SK-N-SH treated with all-trans-retinoic acid at 6 μM for 48 hours (cell line): ENCODE results near the gene CLVS2.

Source experiments
- ATAC-seq: fragments of 200-7000 bp; cut with Tn5 transposase; 3 replicates; pipeline ENCODE4 v1.9.1; 2020; ENCODE audit warnings: mild to moderate bottlenecking, moderate library complexity
- ARNTL ChIP-seq: fragments of 450-650 bp; formaldehyde crosslinking; IDR thresholded peaks from 2 replicates; pipeline ENCODE4 v1.5.0; 2020; ENCODE audit warnings: low read depth, mild to moderate bottlenecking, moderate library complexity, borderline replicate concordance
- BACH2 ChIP-seq: fragments of 250-450 bp; sonication (Bioruptor Pico); IDR thresholded peaks from 2 replicates; pipeline ENCODE4 v1.9.0; 2021; ENCODE audit warnings: mild to moderate bottlenecking, borderline replicate concordance
- CSDC2 ChIP-seq: fragments of 250-450 bp; sonication (Bioruptor Pico); IDR thresholded peaks from 2 replicates; pipeline ENCODE4 v1.5.0; 2020; ENCODE audit warnings: mild to moderate bottlenecking, moderate library complexity
- ESRRG ChIP-seq: fragments of 250-450 bp; sonication (Bioruptor Pico); IDR thresholded peaks from 2 replicates; pipeline ENCODE4 v1.6.1; 2021; ENCODE audit warnings: mild to moderate bottlenecking
- GLIS3 ChIP-seq: fragments of 250-450 bp; sonication (Bioruptor Pico); IDR thresholded peaks from 2 replicates; pipeline ENCODE4 v1.5.0; 2020; ENCODE audit warnings: mild to moderate bottlenecking, moderate library complexity
- ISL1 ChIP-seq: fragments of 250-450 bp; sonication (Bioruptor Pico); IDR thresholded peaks from 2 replicates; pipeline ENCODE4 v2.1.2; 2022; ENCODE audit warnings: mild to moderate bottlenecking, moderate library complexity
- OSR1 ChIP-seq: fragments of 250-450 bp; sonication (Bioruptor Pico); IDR thresholded peaks from 2 replicates; pipeline ENCODE4 v1.8.0; 2022; ENCODE audit warnings: moderate library complexity, mild to moderate bottlenecking, inconsistent platforms
- PPARA ChIP-seq: fragments of 250-450 bp; sonication (Bioruptor Pico); IDR thresholded peaks from 2 replicates; pipeline ENCODE4 v1.5.0; 2020; ENCODE audit warnings: mild to moderate bottlenecking, borderline replicate concordance
- RARB ChIP-seq: fragments of 250-450 bp; sonication (Bioruptor Pico); IDR thresholded peaks from 2 replicates; pipeline ENCODE4 v1.8.0; 2021; ENCODE audit warnings: mild to moderate bottlenecking, moderate library complexity
- SNAI2 ChIP-seq: fragments of 250-450 bp; sonication (Bioruptor Pico); IDR thresholded peaks from 2 replicates; pipeline ENCODE4 v1.5.0; 2020; ENCODE audit warnings: mild to moderate bottlenecking, moderate library complexity
- TCF4 ChIP-seq: fragments of 250-450 bp; sonication (Bioruptor Pico); IDR thresholded peaks from 2 replicates; pipeline ENCODE4 v1.8.0; 2021; ENCODE audit warnings: mild to moderate bottlenecking, moderate library complexity, borderline replicate concordance
- TOX ChIP-seq: fragments of 250-450 bp; sonication (Bioruptor Pico); IDR thresholded peaks from 2 replicates; pipeline ENCODE4 v1.8.0; 2021; ENCODE audit warnings: mild to moderate bottlenecking, moderate library complexity, borderline replicate concordance
- ZC3H10 ChIP-seq: fragments of 250-450 bp; sonication (Bioruptor Pico); IDR thresholded peaks from 2 replicates; pipeline ENCODE4 v1.5.1; 2021; ENCODE audit warnings: mild to moderate bottlenecking, moderate library complexity
- ZFP3 ChIP-seq: fragments of 250-450 bp; sonication (Bioruptor Pico); IDR thresholded peaks from 2 replicates; pipeline ENCODE4 v1.5.0; 2020; ENCODE audit warnings: mild to moderate bottlenecking, moderate library complexity
- ZFP30 ChIP-seq: fragments of 450-650 bp; formaldehyde crosslinking; IDR thresholded peaks from 2 replicates; pipeline ENCODE4 v1.5.0; 2022; ENCODE audit warnings: mild to moderate bottlenecking, moderate library complexity
- ZNF70 ChIP-seq: fragments of 450-650 bp; formaldehyde crosslinking; IDR thresholded peaks from 2 replicates; pipeline ENCODE4 v1.5.0; 2020; ENCODE audit warnings: mild to moderate bottlenecking, moderate library complexity
- ZNF8 ChIP-seq: fragments of 450-650 bp; formaldehyde crosslinking; IDR thresholded peaks from 2 replicates; pipeline ENCODE4 v1.5.0; 2020; ENCODE audit warnings: mild to moderate bottlenecking, moderate library complexity
- TF ChIP-seq, protein P1 (sequence below): fragments of 250-450 bp; sonication (Bioruptor Pico); IDR thresholded peaks from 2 replicates; pipeline ENCODE4 v1.5.0; 2020; ENCODE audit warnings: mild to moderate bottlenecking, moderate library complexity
- TF ChIP-seq, protein P2 (sequence below): fragments of 250-450 bp; sonication (Bioruptor Pico); IDR thresholded peaks from 2 replicates; pipeline ENCODE4 v1.8.0; 2021; ENCODE audit warnings: low read depth, mild to moderate bottlenecking, moderate library complexity, borderline replicate concordance
- TF ChIP-seq, protein P3 (sequence below): fragments of 250-450 bp; sonication (Bioruptor Pico); IDR thresholded peaks from 2 replicates; pipeline ENCODE4 v1.5.1; 2021; ENCODE audit warnings: mild to moderate bottlenecking, moderate library complexity
- TF ChIP-seq, protein P4 (sequence below): fragments of 250-450 bp; sonication (Bioruptor Pico); IDR thresholded peaks from 2 replicates; pipeline ENCODE4 v1.5.1; 2020; ENCODE audit warnings: low read depth, mild to moderate bottlenecking, moderate library complexity

The CLVS2 gene

DNA sequence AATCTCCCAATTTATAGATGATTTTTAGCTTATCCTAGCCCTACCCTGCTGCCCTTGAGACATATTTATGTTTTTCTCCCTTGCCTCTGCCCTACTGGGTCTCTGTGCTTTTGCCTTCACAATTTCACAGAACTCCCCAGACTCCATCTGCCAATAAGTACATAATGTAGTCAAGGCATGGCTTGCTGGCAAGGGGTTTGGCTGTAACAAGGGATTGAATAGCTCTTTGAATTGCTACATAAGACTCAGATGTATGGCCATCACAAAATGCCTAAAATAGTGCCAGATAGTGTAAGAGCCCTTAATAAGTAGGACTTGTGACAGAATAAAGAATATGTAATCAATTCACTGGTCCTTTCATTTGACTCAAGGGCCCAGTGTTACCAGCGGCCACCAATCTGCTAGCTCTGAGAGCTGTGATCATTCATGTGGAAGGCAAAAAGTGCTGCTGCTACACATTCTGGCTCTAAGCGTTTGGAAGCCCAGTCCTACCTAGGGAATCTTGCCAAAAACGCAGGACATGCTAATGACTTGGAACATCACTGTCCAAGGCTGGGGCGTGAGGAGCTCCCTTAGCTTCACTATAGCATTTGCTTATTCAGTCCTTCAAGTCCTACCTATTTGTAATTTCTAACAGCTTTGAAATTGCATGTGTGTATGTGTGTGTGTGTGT, 20.5 kb downstream of the CLVS2 start (continued):
- TF ChIP-seq, protein P1, sequence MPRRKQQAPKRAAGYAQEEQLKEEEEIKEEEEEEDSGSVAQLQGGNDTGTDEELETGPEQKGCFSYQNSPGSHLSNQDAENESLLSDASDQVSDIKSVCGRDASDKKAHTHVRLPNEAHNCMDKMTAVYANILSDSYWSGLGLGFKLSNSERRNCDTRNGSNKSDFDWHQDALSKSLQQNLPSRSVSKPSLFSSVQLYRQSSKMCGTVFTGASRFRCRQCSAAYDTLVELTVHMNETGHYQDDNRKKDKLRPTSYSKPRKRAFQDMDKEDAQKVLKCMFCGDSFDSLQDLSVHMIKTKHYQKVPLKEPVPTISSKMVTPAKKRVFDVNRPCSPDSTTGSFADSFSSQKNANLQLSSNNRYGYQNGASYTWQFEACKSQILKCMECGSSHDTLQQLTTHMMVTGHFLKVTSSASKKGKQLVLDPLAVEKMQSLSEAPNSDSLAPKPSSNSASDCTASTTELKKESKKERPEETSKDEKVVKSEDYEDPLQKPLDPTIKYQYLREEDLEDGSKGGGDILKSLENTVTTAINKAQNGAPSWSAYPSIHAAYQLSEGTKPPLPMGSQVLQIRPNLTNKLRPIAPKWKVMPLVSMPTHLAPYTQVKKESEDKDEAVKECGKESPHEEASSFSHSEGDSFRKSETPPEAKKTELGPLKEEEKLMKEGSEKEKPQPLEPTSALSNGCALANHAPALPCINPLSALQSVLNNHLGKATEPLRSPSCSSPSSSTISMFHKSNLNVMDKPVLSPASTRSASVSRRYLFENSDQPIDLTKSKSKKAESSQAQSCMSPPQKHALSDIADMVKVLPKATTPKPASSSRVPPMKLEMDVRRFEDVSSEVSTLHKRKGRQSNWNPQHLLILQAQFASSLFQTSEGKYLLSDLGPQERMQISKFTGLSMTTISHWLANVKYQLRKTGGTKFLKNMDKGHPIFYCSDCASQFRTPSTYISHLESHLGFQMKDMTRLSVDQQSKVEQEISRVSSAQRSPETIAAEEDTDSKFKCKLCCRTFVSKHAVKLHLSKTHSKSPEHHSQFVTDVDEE (CRISPR knock-in tag), result no peak
- TF ChIP-seq TCF4 (CRISPR knock-in tag) (no peak), SNAI2 (no peak), ISL1 (CRISPR knock-in tag) (no peak)

DNA sequence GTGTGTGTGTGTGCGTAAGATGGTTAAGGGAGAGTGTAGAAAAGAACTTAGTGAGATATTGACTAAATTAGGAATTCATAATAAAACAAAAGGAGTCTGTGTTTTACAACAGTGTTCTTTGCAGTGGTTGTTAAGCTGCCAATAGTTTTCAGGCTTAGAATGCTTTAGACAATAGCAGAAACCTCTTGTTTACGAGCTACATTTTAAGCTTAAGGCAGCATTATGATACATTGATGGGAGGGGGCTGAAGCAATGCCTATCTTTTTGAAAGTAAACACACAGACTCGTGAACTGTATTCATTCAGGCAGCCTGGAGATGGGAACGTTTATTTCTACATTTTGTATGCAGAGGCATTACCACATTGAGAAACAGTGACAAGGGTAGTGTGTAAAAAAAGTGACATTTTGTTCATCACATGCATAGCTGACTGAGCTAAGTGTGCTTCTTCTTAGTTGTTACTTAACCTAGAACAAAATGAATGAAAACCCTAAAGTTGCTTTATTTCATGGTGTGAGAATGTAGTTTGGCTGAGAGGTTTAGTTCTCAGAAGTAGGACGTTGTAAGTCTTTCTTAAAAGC, 21.2 kb downstream of the CLVS2 start:
- TF ChIP-seq ZC3H10 (CRISPR knock-in tag) (no peak), CSDC2 (CRISPR knock-in tag) (no peak), ARNTL (no peak), TOX (CRISPR knock-in tag) (no peak), PPARA (CRISPR knock-in tag) (no peak), SNAI2 (no peak)
- ATAC-seq, result no peak

DNA sequence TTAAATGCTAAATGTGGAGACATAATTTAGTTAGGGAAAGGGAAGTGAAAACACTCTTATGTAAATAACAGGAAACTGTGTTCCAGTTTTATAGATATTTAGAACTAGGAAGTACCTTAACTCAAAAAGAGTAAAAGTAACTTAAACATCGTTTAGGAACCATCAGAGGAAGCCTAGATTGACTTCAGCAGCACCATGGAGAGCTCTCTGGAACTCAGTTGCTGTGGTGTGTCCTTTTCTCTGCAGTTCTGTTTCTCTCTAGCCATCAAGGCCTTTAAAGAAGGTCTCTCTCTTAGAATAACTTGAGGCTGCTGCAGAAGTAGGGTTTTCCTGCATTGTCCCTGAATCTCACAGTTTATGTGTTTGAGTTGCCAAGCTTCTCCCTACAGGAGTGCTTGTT, 26.9 kb downstream of the CLVS2 start:
- no peak for ATAC-seq
- TF ChIP-seq GLIS3 (CRISPR knock-in tag) (no peak), CSDC2 (CRISPR knock-in tag) (no peak), TOX (CRISPR knock-in tag) (no peak), RARB (no peak), ESRRG (CRISPR knock-in tag) (no peak)
- TF ChIP-seq, protein P2, sequence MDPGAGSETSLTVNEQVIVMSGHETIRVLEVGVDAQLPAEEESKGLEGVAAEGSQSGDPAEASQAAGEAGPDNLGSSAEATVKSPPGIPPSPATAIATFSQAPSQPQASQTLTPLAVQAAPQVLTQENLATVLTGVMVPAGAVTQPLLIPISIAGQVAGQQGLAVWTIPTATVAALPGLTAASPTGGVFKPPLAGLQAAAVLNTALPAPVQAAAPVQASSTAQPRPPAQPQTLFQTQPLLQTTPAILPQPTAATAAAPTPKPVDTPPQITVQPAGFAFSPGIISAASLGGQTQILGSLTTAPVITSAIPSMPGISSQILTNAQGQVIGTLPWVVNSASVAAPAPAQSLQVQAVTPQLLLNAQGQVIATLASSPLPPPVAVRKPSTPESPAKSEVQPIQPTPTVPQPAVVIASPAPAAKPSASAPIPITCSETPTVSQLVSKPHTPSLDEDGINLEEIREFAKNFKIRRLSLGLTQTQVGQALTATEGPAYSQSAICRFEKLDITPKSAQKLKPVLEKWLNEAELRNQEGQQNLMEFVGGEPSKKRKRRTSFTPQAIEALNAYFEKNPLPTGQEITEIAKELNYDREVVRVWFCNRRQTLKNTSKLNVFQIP, result no peak

DNA sequence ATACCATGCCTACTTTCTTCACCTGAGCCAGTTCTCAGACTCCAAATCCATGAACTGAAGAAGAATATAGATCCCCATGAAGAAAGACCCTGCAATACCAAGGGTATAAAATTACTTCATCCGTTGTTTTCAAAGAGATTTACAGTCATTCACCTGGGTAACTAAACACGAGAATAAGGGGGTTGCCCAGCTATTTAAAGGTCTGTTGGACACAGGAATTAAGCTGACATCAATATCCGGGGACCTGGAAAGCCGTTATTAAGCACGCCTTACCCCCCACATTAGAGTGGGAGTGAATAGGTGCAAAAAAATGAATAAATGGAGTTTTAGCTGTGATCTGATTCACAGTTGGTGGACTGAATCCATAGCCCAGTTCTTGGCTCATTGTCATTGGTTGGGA, 28.9 kb downstream of the CLVS2 start:
- TF ChIP-seq BACH2, result no peak
- no peak for TF ChIP-seq CSDC2 (CRISPR knock-in tag)
- no peak for ATAC-seq

DNA sequence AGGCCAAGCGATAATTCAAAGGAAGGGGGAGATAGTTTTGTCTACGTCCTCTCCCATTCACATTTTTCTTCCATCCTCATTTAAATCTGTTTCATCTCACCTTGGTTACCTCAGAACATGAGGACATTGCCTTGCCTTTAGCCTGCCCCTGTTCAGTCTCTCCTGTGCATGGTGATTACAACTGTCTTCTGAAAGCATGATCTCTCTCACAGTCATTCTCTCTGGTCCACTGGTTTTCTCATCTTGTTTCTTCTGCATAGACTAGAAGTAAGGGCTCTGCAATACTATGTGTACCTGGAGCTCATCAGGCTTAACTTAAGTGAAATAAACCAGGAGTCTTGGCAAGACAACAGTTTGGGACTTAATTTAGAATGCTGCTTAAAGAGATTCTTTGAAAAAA, 31.4 kb downstream of the CLVS2 start:
- TF ChIP-seq RARB (no peak), ZNF8 (CRISPR knock-in tag) (no peak), BACH2 (no peak), TCF4 (CRISPR knock-in tag) (no peak), ZC3H10 (CRISPR knock-in tag) (no peak), ISL1 (CRISPR knock-in tag) (no peak), ZFP3 (CRISPR knock-in tag) (no peak), ZFP30 (CRISPR knock-in tag) (no peak), ESRRG (CRISPR knock-in tag) (no peak), OSR1 (CRISPR knock-in tag) (no peak), ZNF70 (CRISPR knock-in tag) (no peak), TOX (CRISPR knock-in tag) (no peak), ARNTL (no peak)
- TF ChIP-seq, protein P2, result no peak
- TF ChIP-seq, protein P3, sequence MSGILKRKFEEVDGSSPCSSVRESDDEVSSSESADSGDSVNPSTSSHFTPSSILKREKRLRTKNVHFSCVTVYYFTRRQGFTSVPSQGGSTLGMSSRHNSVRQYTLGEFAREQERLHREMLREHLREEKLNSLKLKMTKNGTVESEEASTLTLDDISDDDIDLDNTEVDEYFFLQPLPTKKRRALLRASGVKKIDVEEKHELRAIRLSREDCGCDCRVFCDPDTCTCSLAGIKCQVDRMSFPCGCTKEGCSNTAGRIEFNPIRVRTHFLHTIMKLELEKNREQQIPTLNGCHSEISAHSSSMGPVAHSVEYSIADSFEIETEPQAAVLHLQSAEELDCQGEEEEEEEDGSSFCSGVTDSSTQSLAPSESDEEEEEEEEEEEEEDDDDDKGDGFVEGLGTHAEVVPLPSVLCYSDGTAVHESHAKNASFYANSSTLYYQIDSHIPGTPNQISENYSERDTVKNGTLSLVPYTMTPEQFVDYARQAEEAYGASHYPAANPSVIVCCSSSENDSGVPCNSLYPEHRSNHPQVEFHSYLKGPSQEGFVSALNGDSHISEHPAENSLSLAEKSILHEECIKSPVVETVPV (CRISPR knock-in tag), result no peak
- TF ChIP-seq, protein P4, sequence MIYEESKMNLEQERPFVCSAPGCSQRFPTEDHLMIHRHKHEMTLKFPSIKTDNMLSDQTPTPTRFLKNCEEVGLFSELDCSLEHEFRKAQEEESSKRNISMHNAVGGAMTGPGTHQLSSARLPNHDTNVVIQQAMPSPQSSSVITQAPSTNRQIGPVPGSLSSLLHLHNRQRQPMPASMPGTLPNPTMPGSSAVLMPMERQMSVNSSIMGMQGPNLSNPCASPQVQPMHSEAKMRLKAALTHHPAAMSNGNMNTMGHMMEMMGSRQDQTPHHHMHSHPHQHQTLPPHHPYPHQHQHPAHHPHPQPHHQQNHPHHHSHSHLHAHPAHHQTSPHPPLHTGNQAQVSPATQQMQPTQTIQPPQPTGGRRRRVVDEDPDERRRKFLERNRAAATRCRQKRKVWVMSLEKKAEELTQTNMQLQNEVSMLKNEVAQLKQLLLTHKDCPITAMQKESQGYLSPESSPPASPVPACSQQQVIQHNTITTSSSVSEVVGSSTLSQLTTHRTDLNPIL (CRISPR knock-in tag), result no peak
- ATAC-seq, result no peak
